HT1080 (cell line): ENCODE measurements around the gene MTA1. TPM values are rescaled to one million over a fixed set of nuclear protein-coding genes. Genes with fewer than 3 reads are reported as not detected.

ENCODE experiments used
- DNase-seq: peaks from one replicate; pipeline ENCODE4 v3.0.0-alpha.2; 2015; ENCODE audit warnings: low read depth
- total RNA-seq: library from RNA; depleted of rRNA; stranded (reverse); fragments of >200 nt; shearing (Covaris generic); gene quantifications from 2 replicates; pipeline ENCODE4 v1.2.3, GENCODE V29; 2014

MTA1 gene
- total RNA-seq, 1 experiment from 2014 or later, result 78.4 TPM

DNA sequence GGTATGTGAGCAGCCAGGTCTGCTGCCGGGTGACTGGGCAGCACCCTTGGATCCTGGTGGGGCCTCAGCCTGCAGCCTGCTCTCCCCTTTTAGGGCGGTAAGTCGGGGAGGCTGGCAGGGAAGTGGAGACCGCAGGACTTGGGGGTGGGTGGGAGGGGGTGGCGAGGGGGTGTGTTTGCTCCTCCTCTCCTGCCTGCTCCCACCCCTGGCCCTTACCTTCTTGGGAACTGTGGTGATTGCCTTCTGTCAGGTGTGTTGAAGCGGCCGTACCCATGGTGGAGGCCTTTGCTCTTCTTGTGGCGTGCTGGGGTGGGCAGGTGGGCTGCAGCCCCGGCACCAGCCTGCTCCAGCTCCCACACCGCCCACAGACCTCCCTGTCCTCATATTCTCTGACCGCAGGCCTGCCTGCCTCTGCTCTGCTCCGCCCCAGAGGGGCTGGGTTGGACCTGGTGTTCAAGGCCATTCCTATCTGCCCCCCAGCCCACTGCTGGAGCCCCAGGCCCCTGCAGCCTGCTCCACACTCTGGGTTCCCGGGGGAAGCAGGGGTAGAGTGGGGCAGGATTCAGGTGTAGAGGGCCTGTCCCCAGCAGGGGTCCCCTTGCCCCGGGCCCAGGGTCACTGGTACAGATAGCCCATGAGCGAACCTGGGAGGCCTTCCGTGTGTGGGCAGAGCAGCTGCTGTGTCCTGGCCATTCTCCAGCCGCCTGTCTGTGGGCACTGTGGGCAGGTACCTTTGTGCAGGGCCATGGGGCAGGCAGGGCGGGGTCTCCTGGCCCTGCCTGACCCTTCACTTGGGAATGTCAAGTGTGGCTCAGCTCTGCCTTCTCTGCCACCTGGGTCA, 76.6 kb downstream of the MTA1 start:
- DNase-seq, result no peak

DNA sequence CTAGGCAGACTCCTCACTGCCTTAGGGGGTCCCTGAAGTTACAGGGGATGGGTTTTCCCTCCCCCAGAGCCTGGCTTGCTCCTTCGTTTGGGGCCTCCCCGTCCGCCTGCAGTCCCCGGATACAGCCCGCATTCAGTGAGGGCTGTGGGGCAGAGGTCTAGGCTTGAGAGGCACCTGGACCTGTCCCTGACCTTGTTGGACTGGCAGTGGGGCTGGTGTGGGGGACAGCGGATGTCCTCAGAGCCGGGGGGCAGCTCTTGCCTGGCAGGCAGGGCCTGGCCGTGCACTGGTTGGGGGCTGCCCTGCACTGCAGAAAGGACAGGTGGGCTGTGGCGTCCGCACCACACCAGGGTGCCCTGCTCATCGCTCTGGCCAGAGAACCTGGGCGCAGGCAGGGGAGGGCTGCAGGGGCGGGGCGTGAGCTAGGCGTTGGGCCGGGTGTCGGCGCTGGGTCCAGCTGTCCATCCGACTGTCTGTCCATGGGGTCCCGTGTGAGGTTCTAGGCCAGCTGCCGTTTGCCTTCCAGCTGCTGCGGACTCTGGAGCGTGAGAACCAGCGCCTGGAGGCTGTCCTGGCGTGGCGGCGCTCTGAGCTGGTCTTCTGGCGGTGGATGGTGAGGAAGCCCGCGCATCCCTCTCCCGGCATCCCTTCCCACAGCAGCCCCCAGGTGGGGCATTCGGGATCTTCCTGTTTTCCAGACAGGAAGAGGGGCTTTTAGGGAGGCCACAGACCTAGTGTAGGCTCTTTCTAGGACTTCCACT, 77.4 kb downstream of the MTA1 start:
- no peak for DNase-seq

DNA sequence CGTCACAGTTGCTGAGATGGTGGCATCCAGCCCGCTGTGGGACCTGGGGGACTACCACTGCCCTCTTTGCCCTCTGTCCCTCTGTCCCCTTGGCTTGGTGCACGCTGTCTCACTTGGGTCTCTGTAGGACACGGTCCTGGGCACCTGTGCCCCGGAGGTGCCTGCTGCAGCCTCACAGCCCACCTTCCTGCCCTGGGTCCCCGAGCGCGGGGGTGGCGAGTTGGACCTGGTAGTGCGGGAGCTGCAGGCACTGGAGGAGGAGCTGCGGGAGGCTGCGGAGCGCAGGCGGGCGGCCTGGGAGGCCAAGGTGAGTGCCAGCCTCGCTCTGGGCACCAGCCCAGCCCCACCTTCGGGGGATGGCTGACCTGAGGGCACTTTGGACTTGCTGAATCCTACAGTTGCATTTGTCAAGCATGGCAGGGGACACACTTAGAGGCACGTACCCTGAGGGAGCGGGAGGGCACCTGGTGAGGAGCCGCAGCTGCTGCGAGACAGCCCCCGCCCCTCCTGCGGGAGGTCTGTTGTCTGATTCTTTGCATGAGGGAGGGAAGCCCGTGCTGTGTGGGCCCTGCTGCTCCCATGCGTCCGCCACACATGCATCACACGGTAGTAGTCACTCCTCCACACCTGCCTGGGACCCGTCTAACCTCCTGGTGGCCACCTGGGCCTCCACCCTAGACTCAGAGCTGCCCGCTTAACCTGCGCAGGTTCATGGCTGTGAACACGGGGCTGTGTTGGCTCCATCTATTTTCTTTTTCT, 78.2 kb downstream of the MTA1 start:
- DNase-seq, result no peak

DNA sequence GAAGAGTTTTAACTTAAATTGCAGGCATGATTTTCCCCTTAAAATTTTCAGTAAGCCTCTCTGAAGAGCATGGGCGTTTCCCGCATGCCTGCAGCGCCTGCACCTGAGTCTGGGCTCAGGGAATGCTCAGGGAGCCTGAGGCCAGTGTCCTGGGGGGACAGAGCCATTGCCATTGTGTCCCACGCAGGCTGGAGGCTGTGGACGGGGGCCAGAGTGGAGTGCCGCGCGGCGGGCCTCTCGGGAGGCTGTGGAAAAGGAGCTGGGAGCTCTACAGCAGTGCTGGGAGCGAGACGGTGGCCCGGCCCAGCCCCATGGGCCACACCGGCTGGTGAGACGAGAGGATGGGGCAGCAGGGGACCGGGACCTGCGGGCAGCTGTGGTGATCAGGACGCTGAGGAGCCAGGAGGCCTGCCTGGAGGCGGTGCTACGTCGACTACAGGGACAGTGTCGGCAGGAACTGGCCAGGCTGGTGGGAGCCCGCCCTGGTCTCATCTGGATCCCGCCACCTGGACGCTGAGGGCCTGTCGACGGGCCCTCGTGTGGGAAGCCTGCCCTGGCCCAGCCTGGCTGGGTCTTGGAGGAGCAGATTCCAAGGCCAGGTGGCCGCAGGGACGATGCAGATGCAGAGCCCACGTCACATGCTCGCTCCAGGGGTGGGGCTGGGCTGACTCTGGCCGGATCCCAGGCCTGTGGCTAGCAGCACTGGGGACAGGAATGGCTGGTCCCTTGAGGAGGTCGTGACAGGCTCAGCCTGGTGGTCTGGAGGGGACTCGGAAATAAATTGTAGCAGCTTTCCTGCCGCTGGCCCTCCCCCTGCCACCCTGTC, 79.0 kb downstream of the MTA1 start:
- DNase-seq, result no peak

- no peak for DNase-seq
Measured at GRCh38 chr14:105499256-105500035, 79.8 kb downstream of the MTA1 start.

DNA sequence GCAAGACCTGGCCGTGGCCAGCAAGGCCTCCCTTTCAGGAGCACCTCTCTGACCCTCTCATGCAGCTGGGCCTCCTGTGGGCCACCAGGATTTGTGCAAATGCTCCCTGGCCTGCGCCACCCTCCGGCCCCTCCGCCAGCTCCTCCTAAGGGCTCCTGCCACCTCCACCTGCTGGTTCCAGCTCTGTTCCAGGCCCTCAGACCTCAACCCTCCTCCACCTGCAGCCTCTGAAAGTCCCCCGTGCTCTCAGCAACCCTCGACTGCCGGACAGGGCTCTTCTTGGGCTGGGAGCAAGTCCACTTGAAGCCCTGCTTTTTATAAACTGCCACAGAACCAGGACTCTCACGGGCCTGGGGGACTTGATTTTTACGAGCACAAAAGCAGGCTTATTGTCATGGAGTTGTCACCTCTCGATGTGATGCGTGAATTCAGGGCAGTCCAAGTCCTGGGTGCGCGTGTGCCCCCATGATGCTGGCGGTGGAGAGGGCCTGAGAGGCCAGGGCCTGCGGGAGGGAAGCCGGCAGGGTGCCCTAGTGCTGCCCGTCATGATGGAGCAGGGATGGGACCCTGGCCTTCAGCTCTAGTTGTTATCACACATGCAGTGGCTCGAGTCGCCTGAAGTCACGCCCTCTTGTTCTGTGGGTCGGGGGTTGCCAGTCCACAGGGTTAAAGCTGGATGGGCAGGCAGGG, 80.6 kb downstream of the MTA1 start:
- DNase-seq, result no peak

DNA sequence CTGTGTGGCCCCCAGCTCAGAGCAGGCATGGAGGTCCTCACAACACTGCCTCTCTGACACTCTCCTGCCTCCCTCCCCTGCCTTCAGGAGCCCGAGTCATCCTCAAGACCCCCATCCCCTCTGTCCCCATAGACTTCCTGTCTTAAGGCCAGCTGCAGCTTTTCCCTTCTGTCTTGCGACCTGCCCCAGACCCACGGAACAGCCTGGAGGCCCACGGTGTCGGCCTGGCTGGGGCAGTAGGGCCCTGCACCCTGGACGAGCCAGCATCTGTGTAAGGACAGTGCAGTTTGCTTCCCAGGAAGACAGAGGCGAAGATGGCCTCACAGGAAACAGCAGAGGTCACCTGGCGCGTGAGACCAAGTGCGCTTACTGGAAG, 81.1 kb downstream of the MTA1 start:
- DNase-seq, result no peak

DNA sequence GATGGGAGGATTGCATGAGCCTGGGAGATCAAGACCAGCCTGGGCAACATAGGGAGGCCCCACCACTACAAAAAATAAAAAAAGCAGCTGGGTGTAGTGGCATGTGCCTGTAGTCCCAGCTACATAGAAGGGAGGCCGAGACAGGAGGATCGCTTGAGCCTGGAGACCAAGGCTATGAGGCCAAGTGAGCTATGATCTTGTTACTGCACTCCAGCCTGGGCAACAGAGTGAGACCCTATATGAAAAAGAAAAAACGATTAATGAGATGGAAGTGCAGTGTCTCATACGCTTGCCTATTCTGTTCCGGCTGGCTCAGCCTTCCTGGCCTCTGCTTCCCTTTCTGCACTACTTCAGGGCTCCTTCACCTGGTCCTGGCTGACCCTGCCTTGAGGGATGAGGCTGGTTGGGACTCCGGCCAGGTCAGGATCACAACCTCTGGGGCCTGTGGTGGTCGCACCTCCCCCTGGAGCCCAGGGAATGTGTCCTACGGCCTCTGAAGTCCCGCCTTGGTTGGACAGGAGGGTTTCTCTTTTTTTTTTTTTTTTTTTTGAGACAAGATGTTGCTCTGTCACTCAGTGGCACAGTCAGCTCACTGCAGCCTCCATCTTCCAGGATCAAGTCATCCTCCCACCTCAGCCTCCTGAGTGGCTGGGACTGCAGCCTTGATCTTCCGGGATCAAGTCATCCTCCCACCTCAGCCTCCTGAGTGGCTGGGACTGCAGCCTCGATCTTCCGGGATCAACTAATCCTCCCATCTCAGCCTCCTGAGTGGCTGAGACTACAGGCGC, 82.1 kb downstream of the MTA1 start:
- no peak for DNase-seq

GRCh38 chr14:105502446-105503295, 83.0 kb downstream of the MTA1 start:
- no peak for DNase-seq

- no peak for DNase-seq
Measured at GRCh38 chr14:105503296-105503640, 83.6 kb downstream of the MTA1 start.

DNA sequence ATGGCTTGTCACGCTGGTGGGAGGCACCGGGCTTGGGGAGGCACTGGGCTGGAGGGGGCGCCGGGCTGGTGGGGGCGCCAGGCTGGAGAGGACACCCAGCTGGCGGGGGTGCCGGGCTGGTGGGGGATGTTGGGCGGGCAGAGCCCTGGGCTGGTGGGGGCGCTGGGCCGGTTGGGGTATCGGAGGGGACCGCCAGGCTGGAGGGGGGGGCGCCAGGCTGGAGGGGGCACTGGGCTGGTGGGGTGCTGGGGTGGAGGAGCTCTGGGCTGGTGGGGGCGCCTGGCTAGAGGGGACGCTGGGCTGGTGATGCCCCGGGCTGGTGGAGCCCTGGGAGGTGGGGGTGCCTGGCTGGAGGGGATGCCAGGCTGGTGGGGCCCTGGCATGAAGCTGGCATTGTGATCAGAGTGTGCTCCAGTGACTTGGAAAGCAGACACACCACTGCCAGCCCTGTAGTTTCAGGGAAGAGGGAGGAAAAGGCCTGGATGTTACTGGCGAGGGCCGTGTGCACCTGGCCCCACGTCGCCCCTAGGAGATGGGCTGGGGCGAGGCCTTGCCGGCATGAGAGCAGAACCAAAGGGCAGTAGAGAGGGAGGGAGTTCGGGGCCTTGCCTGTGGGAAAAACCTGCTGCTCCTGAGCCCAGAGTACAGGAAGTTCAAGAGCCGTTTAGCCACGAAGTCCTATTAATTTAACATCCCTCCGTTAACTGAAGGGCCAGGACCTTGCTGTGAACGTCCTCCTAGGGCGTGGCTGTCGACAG, 84.5 kb downstream of the MTA1 start:
- no peak for DNase-seq

- DNase-seq, result no peak
Measured at GRCh38 chr14:105505101-105505500, 85.5 kb downstream of the MTA1 start.

DNA sequence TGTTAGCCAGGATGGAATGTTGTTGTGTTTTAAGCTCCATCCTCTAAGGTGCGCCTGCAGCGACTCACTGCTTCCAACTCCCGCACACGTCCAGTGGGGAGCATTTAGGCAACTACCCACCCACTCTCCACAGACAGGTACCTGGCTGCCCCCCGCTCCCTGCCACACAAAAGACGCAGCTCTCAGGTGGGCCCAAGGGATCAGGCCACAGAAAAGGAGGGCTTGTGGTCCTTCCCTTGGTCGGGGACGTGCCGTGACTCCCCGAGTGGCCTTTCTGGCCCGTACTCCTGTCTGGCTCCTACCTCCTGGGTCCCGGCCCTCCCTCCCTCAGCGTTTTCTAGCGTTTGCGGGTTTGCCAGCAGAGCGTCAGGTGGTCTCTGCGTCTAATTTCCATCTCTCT, 87.6 kb downstream of the MTA1 start:
- no peak for DNase-seq

- no peak for DNase-seq
Measured at GRCh38 chr14:105508069-105508468, 88.4 kb downstream of the MTA1 start.

DNA sequence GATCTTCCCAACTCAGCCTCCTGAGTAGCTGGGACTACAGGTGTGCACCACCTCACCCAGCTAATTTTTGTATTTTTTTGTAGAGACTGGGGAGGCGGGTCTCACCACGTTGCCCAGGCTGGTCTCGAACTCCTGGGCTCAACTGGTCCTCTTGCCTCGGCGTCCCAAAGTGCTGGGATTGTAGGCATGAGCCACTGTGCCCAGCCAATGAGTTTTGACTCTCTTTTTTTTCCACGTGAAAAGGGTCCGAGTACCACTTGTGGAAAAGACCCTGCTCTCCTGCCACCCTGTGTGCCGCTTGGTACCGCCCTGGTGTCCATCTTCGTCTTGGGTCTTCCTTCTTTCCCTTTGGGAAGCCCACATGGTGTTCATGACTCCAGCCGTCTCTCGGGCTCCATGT, 89.0 kb downstream of the MTA1 start:
- no peak for DNase-seq

- DNase-seq, result no peak
Measured at GRCh38 chr14:105517096-105517495, 97.5 kb downstream of the MTA1 start.

DNA sequence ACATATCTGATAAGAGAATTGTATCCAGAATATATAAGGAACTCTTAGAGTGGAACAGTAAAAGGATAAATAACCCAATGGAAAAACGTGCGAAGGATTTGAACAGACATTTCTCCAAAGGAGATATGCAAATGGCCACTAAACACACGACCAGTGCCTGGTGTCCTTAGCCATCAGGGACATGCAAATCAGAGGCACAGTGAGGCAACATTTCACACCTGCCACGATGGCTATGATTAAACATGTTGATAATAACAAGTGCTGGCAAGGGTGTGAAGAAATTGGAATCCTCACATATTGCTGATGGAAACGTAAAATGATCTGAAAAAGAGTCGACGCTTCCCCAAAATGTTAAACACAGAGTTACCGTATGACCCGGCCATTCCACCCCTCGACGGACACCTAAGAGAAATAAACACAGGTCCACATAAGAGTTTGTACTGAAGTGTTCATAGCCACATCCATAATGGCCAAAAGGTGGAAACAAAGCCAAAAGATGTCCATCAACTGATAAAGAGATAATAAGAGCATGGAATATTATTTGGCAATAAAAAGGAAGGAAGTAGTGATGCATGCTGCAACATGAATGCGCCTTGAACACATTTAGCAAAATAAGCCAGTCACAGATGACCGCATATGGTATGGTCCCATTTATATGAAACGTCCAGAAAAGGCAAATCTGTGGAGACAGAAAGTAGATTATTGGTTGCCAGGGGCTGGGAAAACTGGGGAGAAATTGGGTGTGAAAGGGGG, 100.5 kb downstream of the MTA1 start:
- no peak for DNase-seq
